Osteoblast (primary cell): ENCODE measurements around the gene CCDC148. TPM values are rescaled to one million over a fixed set of nuclear protein-coding genes. Genes with fewer than 3 reads are reported as not detected.
A peak's percentile ranks its signal among the peaks of the same experiment; 100 is the strongest.

Experiments used
- DNase-seq: peaks from one replicate; pipeline ENCODE4 v3.0.0; 2011; ENCODE audit warnings: low spot score, mixed read lengths; ENCODE audit not compliant: insufficient read length; ENCODE audit errors: missing footprints
- H2AFZ ChIP-seq: 2 replicates; pipeline ENCODE4 v1.6.0; 2011; ENCODE audit warnings: mild to moderate bottlenecking, low read length
- H3K27ac ChIP-seq: 2 replicates; pipeline ENCODE4 v1.5.1; 2011; ENCODE audit warnings: mild to moderate bottlenecking, low read depth, low read length, moderate library complexity
- H3K27me3 ChIP-seq: 2 replicates; pipeline ENCODE4 v1.6.0; 2012; ENCODE audit warnings: mild to moderate bottlenecking, control low read depth, inconsistent platforms, low read length, moderate library complexity; ENCODE audit not compliant: insufficient read depth
- H3K36me3 ChIP-seq: 2 replicates; pipeline ENCODE4 v1.5.1; 2011; ENCODE audit warnings: mild to moderate bottlenecking, low read length, control low read depth, moderate library complexity; ENCODE audit not compliant: insufficient read depth
- H3K4me1 ChIP-seq: 2 replicates; pipeline ENCODE4 v1.5.1; 2011; ENCODE audit warnings: mild to moderate bottlenecking, low read length, control low read depth, moderate library complexity; ENCODE audit not compliant: insufficient read depth
- H3K4me2 ChIP-seq: 2 replicates; pipeline ENCODE4 v1.6.0; 2011; ENCODE audit warnings: mild to moderate bottlenecking, low read length; ENCODE audit not compliant: insufficient read depth
- H3K4me3 ChIP-seq: fragments of 200-600 bp; sonication (generic); 3 replicates; pipeline ENCODE4 v1.5.1; 2012; ENCODE audit warnings: mild to moderate bottlenecking, low read length, inconsistent platforms; ENCODE audit not compliant: insufficient read depth
- H3K79me2 ChIP-seq: 2 replicates; pipeline ENCODE4 v1.6.0; 2012; ENCODE audit warnings: mild to moderate bottlenecking, low read length, control low read depth, inconsistent platforms; ENCODE audit not compliant: insufficient read depth
- H3K9me3 ChIP-seq: 2 replicates; pipeline ENCODE4 v1.5.1; 2011; ENCODE audit warnings: low read depth, low read length, control low read depth
- H4K20me1 ChIP-seq: 2 replicates; pipeline ENCODE4 v1.6.0; 2012; ENCODE audit warnings: mild to moderate bottlenecking, low read length, control low read depth; ENCODE audit not compliant: insufficient read depth
- CTCF ChIP-seq: IDR thresholded peaks from 2 replicates; pipeline ENCODE4 v1.5.1; 2011; ENCODE audit warnings: mild to moderate bottlenecking, low read depth, low read length, moderate library complexity; ENCODE audit errors: extremely low read depth
- total RNA-seq: library from RNA; depleted of rRNA; stranded (reverse); fragments of >200 nt; gene quantifications from 2 replicates; pipeline ENCODE4 v1.2.3, GENCODE V29; 2012

The CCDC148 gene
- total RNA-seq: 1.8 and 2.1 TPM in 2 replicates

GRCh38 chr2:158456309-158457066 is at the start of gene CCDC148, which contains the start of gene PKP4:
TSS of gene CCDC148 (minus strand) at chr2:158456753. CDS start at chr2:158456439, 314 bp downstream.
TSS of gene PKP4 (plus strand) at chr2:158456952. CDS start at chr2:158533185, 76,233 bp downstream.
- Histone ChIP-seq H3K79me2 (peaks cover 41% of the 10 kb centered on the region), H4K20me1 (peaks cover 23% of the 10 kb centered on the region), H3K27me3 (no peaks in the 10 kb centered on the region)

GRCh38 chr2:158505448-158505934 is 48.9 kb upstream of the CCDC148 start:
- Histone ChIP-seq H3K4me3 (no peak overlapping the region), H4K20me1 (no peaks in the 10 kb centered on the region), H3K36me3 (peaks cover 6% of the 10 kb centered on the region), H3K4me1 (peaks cover 29% of the 10 kb centered on the region), H2AFZ (no peak overlapping the region), H3K27me3 (no peaks in the 10 kb centered on the region), H3K4me2 (no peak overlapping the region), H3K79me2 (peaks cover 83% of the 10 kb centered on the region), H3K9me3 (no peaks in the 10 kb centered on the region), H3K27ac (no peak overlapping the region)
- no peak for DNase-seq
- TF ChIP-seq CTCF: no peak

More at GRCh38 chr2:158456309-158457066, at the start of gene CCDC148, which contains the start of gene PKP4:
- Histone ChIP-seq H3K9me3 (no peaks in the 10 kb centered on the region), H2AFZ (peak within 1 kb of the TSS; percentile 96), H3K36me3 (no peaks in the 10 kb centered on the region), H3K4me1 (peaks cover 22% of the 10 kb centered on the region), H3K4me2 (peak within 1 kb of the TSS; percentile 98), H3K4me3 (peak within 1 kb of the TSS; percentile 86), H3K27ac (peak within 1 kb of the TSS; percentile 60)
- no peak for TF ChIP-seq CTCF
- peak; percentile 97 for DNase-seq

- H3K4me1 ChIP-seq: peaks cover 34% of the 10 kb centered on the region
- no peak overlapping the region for H3K27ac ChIP-seq
- H3K9me3 ChIP-seq: no peaks in the 10 kb centered on the region
- H4K20me1 ChIP-seq: no peaks in the 10 kb centered on the region
- no peaks in the 10 kb centered on the region for H3K27me3 ChIP-seq
- no peak for DNase-seq
- peaks cover 86% of the 10 kb centered on the region for H3K79me2 ChIP-seq
- H3K4me2 ChIP-seq: no peak overlapping the region
- H3K4me3 ChIP-seq: no peak overlapping the region
- TF ChIP-seq CTCF: no peak
- H3K36me3 ChIP-seq: peaks cover 6% of the 10 kb centered on the region
- no peak overlapping the region for H2AFZ ChIP-seq
Measured at GRCh38 chr2:158504088-158504487, 47.5 kb upstream of the CCDC148 start.

GRCh38 chr2:158502974-158503373 is 46.4 kb upstream of the CCDC148 start:
- Histone ChIP-seq H3K27me3 (no peaks in the 10 kb centered on the region), H3K9me3 (no peaks in the 10 kb centered on the region), H3K79me2 (peaks cover 84% of the 10 kb centered on the region), H3K4me2 (peak overlapping the region; percentile 12), H4K20me1 (peaks cover 3% of the 10 kb centered on the region), H2AFZ (no peak overlapping the region), H3K4me1 (peaks cover 42% of the 10 kb centered on the region), H3K36me3 (peaks cover 6% of the 10 kb centered on the region), H3K27ac (peak overlapping the region; percentile 67), H3K4me3 (no peak overlapping the region)
- TF ChIP-seq CTCF: no peak
- DNase-seq: peak; percentile 76
